NCI-H2171 treated with DMSO at 0.1 percent for 48 hours (cell line): ENCODE measurements around the gene GPC2.
"Not testable (repeated sequence)": the region's sequence is repeated elsewhere in the genome, so short reads cannot be mapped to it uniquely, and the experiment has no call there.

Source experiments
- DNase-seq: peaks from one replicate; lab custom pipeline; 2025; lab: John Stamatoyannopoulos, UW

GPC2 gene

DNA sequence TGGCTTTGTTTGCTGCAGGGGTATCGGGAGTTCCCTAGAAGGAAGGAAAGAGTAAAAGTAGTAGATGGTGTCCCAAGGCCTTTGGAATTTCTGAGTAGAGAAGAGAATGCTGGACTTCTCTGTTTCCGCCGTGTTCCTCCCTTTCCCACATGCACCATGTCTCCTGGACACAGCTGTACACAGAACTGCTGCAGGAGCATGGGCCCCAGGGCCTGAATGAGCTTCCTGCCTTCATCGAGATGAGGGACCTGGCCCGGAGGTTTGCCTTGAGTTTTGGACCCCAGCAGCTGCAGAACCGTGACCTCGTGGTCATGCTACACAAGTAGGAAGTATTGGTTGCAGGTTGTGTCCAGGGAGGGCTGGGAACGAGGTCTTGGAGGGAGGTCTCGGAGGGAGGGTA lies 27.3 kb upstream of the GPC2 start:
- no peak for DNase-seq

DNA sequence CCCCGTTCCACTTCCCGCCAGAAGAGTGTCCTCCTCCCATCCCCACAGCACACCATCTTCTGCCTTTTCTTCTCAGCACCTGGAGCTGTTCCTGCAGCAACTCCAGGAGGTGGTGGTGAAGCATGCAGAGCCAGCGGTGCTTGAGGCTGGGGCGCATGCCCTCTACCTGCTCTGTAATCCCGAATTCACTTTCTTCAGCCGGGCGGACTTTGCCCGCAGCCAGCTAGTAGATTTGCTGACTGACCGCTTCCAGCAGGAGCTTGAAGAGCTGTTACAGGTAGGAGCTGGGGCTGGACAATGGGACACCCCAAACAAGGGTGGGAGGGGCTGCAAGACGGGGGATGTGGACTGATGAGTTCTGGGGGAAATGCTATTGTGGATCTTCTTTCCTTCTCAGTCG lies 23.5 kb upstream of the GPC2 start:
- no peak for DNase-seq

DNA sequence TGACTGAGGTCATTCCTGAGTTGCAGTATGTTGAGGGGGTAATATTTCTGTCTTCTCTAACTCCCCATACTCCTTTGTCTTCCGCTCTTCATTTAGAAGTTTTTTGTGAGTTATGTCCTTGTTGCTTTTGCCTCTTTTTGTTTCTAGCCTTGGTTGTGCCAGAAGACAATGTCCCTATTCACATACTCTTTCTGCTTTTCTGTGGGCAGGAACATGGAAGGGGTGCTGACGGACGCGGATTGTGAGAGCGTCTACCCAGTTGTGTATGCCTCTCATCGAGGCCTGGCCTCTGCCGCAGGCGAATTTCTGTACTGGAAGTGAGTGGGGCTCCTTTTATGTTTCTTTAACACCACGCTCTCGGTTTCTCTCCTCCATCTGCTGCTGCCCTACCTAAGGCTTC lies 21.1 kb upstream of the GPC2 start:
- DNase-seq, result no peak

DNA sequence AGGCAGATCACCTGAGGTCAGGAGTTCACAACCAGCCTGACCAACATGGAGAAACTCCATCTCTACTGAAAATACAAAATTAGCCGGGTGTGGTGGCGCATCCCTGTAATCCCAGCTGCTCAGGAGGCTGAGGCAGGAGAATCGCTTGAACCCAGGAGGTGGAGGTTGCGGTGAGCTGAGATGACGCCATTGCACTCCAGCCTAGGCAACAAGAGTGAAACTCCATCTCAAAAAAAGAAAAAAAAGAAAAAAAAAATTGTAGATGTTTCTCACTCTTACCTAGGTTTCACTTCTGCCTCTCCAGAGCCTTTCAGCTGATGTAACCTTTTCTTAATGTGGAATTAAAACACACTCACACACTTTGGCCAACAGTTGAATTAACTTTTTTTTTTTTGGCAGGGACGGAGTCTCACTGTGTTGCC lies 18.7 kb upstream of the GPC2 start:
- DNase-seq, result not testable (repeated sequence)

DNA sequence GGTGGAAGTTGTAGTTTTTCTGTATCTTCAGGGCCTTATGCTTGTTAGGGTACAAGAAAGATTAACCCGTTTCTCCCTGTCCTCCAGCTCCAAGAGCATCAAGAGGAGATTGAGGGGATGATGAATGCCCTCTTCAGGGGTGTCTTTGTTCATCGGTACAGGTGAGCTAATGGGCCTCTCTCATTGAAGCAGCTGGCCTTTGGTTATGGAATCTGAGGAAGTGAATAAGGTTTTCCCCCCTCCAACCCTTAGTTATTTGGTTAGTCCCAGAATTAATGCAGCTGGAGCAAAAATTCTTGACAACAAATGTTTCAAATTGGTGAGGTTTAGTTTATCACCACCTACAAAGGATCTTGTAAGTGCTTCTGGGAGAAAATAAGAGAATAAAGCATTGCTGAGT lies 18.0 kb upstream of the GPC2 start:
- no peak for DNase-seq

DNA sequence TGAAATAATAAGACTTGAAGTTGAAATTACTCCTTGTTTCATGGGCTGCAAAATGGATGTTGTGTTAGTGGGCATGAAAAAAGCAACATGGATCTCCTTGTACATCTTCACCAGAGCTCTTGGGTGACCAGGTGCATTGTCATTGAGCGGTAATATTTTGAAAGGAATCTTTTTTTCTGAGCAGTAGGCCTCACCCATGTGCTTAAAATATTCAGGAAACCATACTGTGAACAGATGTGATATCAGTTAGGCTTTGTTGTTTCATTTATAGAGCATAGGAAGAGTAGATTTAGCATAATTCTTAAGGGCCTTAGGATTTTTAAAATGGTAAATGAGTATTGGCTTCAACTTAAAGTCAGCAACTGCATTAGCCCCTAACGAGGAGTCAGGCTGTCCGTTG lies 15.8 kb upstream of the GPC2 start:
- DNase-seq, result no peak

DNA sequence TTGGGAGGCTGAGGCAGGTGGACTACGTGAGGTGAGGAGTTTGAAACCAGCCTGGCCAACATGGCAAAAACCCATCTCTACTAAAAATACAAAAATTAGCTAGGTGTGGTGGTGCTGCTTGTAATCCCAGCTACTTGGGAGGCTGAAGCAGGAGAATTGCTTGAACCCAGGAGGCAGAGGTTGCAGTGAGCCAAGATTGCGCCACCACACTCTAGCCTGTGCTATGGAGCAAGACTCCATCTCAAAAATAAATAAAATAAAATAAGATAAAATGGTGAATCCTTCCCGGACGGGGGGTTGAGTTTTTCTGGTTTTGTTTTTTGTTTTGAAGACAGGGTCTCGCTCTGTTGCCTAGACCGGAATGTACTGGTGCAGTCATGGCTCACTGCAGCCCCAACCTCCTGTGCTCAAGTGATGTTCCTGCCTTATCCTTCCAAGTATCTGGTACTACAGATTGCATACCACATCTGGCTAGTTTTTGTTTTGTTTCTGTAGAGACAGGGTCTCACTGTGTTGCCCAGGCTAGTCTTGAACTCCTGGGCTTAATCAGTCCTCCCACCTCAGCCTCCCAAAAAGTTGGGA lies 15.2 kb upstream of the GPC2 start:
- DNase-seq, result not testable (repeated sequence)

DNA sequence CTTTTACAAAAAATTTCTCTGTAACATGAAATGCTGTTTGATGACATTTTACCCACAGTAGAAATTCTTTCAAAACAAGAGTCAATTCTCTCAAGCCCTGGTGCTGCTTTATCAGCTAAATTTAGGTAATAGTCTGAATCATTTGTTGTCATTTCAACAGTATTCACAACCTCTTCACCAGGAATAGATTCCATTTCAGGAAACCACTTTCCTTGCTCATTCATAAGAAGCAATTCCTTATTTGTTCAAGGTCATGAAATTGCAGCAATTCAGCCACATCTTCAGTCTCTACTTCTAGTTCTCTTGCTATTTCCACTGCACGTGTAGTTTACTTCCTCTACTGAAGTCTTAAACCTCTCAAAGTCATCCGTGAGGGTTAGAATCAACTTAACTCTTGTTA lies 14.6 kb upstream of the GPC2 start:
- DNase-seq, result no peak

DNA sequence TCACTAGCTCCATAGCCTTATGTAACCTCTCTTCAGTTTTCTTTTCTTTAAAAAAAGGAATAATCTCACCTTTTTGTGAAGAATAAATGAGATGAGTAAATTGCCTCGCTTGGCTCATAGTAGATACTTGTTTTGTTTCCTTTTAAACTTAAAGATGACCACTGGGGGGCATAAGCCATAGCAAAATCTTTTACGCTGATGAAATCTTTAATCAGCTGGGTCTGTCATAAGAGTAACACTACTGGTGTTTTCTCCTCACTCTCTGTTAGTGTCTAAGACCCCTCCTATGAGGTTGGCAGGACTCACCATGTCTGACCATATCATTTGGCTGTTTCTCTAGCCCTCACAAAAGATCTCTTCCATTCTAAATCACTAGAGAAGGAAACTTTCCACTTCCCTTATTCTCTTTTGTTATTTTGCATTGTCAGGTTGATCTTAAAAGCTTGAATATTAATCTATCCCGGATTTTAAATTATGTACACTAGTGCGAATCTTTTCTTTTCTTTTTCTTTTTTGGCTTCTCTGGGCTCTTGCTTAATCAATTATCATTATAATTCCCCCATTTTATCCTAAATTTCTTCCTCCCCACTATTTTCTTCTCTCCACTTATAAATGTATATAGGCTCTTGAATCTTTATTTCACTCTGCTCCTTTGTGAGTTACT lies 13.0 kb upstream of the GPC2 start:
- no peak for DNase-seq

DNA sequence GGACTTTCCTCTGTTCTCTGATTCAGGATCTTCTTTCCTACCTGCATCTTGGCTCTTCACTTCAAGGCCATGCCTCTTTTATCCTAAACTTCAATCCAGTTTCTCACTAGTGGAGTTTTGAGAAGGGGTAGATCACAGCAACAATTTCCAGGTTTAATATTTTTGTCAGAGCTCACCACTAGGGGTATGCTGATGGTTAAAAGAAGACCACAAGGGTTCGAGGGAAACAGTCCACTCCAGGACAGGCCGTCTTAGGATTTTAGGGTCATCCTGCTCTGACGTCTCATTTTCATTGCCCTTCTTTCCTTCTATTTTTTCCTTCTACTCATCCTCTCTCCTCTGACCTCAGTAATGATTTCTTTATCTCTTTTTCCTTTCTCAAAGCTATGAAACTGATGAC lies 11.9 kb upstream of the GPC2 start:
- DNase-seq, result no peak

DNA sequence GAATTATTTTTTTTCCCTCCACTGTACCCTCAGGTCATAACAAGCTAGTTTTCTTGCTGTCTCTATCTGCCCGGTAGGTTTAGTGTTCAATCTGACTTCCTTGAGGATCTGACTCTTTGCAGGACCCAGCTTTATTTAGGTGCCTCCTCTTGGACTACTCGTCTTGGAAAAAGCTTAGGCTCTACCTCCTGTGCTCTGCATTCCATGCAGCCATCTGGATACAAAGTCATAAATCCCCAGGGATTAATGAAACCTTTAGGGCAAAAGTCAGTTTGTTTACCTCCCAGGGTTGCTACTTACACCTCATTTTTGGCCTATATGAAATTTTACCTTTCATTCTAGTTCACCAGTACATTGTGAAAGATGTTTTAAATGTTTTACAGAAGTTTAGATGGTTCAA lies 8.5 kb upstream of the GPC2 start:
- peak; percentile 80 for DNase-seq

DNA sequence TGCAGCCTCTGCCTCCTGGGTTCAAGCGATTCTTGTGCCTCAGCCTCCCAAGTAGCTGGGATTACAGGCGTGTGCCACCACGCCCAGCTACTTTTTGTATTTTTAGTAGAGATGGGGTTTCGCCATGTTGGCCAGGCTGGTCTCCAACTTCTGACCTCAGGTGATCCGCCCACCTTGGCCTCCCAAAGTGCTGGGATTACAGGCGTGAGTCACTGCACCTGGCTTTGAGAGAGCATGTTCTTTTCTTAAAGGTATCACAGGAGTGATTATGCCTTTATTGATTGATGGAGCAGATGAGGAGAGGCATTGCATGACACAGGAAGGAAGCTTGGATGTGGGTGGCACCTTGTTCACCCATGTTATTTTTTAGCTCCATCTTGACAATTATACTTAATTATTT lies 5.9 kb upstream of the GPC2 start:
- not testable (repeated sequence) for DNase-seq

DNA sequence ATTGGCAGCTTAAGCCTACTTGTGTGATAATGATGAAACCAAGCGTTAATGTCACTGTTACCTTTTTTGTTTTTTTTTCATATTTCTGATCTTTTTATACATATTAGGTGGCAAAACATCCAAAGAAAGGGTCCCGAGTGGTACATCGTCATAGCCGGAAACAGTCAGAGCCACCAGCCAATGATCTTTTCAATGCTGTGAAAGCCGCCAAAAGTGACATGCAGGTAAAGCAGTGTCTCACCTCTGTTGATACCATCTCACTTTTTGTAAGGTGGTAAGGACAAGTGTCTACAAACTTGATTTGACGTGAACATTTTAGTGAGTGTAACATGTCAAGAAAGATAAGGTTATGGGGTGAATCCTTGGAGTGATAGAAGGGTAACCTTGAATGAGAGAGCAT lies 5.4 kb upstream of the GPC2 start:
- DNase-seq, result not testable (repeated sequence)

DNA sequence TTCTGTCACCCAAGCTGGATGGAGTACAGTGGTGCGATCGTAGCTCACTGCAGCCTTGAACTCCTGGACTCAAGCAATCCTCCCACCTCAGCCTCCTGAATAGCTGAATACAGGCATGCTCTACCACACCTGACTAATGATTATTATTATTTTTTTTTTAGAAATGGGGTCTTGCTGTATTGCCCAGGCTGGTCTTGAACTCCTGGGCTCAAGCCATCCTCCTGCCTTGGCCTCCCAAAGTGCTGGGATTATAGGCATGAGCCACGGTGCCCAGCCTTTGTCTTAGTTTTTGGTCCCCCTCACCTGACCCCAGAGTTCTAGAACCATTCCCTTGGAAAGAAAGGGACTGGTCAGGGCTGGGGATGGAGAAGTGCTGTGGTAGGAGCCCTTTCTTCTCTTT lies 2.9 kb upstream of the GPC2 start:
- not testable (repeated sequence) for DNase-seq

DNA sequence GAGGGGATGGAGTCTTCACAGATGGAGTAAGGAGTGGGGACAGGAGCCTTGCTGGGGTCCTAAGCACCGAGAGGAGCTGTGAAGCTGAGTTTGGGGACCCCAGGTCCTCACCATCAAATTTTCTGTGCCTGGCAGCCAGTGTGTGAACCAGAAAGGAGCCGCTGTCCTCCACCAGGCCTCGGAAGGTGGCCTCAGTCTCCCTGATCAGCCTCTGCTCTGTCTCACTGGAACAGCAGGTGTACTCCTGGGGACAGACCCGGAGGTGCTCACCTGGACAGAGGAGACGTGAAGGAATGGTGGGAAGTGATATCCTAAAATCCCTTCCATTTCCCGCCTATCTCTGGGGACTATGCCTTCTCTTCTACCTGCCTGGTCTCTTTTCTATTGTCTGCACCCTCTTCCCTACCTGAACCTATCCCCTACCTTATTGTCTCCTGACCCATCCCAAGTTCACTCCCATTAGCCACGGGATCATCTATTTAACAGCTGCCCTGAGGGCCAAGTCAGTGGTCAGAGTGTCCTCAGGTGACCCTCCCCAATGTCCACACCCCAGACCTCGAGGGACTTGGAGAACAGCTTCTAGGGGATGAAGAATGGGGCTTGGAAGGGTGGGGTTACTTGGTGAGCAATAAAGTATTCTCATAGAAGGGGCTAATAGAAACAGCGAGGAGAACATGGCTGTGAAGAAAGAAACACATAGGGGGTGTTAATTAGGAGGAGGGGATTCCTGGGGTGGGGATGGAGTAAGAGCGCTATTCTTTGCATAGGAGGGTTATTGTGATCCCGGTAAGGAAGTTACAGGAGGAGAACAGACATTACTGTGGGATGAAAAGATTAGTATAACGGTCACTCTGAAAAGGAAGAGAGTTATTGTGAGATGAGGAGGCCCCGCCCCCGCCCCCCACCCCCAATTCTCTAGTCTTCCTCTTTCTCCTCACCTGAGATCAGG lies 811 bp downstream of the GPC2 start:
- no peak for DNase-seq

DNA sequence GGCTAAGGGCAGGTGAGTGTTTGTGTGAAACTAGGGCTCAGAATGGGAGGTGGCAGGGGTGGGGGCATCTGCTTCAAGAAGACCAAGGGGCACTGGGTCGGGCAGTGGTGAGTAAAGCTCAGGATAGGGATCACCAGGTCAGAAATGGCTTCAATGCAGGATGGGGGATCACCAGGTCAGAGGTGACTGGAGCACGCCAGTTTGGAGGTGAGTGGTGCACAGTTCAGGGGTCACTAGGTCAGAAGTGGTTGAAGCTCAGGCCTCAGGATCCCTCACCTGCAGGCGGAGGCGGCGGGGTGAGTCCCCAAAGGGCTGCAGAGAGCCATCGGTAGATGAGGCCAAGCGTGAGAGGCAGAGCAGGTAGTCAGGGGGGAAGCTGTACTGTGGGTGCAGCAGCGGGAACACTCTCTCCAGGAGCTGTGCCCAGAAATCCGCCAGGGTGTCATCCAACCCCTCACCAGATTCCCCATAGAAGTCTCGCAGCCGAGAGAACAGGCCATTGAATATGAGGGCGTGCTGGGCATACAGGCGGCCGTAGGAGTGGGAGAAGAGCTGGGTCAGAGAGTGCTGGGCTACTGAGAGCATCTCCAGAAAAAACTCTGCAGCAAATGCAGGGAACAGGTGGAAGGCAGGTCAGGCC lies 1.8 kb downstream of the GPC2 start:
- no peak for DNase-seq

DNA sequence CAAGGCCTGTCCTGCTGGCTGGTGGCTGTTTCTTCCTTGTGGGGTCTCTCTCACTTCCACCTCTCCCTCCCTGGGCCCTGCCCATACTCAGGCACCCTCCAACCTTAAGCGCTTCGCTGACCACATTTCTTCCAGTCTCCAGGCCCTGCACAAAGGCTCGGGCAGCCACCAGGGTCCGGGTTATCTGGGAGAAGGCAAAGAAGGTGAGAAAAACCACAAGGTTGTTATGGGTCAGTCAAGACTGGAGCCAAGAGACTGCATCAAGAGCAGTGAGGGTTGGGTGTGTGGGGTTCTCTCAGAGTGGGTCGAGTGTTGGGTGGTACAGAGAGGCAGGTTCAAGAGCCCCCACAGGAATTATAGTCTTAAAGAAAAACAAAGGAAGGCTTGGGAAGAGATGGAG lies 2.6 kb downstream of the GPC2 start:
- DNase-seq, result no peak

DNA sequence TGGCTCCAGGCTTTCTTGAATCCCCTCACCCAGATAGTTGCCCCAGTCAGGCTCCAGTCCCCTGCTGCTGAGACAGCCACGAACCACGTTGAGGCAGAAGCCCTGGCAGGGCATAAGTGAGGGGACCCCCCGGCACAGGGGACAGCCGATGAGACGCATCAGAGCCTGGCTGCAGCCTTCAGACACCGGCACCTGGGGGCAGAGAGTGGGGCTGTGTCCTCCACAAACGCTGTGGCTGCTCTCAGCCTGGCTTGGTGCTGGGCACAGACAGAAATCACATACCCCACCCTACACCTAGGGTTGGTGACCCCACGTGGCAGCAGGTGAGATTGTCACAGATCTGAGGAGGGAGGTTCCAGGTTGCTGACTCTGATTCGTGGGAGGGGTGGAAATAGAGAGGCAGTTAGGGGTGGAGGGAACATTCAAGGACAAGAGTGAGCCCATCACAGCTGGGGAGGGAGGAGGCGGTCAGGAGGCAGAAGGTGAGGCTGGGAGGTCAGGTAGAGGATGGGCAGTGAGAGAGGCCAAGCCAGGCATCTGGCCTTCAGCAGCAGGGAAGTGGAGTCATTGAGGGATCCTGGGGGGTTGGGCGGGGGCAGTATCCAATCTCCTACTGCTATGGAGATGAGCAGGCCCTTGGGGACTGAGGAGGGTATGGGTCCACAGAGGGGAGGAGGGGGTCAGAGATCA lies 3.2 kb downstream of the GPC2 start:
- no peak for DNase-seq

DNA sequence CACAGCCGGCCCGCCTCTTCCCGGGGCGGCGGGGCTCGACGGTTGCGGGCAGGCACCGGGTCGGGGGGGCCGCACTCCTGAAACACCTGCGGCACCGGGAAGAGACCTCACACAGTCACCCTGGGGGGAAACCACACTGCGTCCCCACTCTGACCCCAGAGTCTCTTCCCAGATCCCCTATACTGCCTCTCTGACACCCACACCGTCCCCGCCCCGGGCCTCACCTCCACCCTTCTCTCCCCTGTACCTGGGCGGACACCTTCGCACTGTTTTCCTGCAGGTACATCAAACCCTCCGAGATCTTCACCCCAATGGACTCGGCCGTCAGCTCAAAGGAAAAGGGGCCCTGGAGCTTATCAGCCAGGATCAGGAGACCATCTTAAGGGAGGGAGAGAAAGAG lies 5.3 kb downstream of the GPC2 start:
- no peak for DNase-seq

DNA sequence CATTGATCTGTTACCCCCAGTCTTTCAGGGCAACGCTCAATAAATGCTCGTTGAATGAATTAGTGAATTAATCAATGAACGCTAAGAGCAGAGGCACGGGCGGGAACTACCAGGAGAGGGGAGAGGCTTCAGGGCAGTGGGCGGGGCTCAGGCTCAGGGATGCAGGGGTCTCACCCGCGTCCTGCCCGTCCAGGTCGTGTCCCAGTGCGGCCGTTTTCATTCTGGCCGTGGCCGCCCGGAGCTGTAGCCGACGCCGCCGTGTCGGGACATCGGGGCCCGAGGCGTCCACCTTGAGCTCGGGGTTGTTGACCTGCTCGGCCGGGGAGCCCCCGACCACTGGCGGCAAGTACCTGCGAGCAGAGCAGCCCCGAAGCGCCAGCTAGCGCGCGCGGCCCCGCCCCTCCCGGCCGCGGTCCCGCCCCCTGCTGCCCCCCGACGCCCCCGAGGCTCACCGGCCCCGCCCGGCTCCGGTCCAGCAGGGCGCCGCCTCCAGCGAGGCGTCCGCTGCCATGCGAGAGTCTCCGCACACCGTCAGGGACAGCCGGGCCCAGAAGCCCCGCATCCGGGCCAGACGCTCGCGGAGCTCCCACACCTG lies 6.0 kb downstream of the GPC2 start:
- DNase-seq, result no peak

DNA sequence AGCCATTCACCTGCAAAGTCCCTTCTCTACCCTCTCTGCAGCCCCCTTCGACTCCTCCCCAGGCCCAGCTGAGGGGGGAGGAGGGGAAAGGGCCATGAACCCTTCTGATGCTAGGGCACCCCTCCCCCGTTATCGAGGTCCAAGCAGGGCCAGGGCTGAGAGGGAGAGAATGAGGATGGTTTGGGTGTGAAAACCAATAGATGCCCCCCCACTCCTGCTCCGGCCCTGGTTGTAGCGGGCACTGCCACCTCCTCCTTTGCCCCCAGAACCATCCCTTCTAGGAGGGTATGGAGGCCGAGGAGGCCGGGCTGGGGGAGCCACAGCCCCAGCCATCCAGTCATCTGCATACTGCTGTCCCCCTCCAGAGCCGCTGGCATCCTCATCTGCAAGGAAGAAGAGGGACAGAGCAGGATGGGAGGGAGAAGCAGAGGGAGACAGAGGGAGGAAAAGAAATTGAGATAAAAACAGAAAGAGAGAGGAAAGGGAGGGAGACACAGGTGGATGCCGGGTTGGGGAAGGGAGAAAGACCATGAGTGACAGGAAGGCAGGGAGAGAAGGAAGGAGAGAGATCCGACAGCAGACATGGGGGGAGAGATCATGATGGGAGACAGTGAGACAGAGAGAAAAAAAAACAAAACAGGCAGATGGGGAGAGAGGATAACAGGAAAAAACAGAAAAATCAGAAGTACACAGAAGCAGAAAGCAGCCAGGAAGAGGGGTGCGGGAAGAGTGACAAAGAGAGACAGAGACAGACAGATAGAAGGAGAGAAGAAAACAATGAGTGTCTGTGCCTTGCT lies 6.9 kb downstream of the GPC2 start:
- DNase-seq, result no peak
